Smooth muscle cell (in vitro differentiated cells): ENCODE data around the gene ACYP1. TPM values are rescaled to one million over a fixed set of nuclear protein-coding genes. Genes with fewer than 3 reads are reported as not detected.
A peak's percentile ranks its signal among the peaks of the same experiment; 100 is the strongest.

Source experiments
- DNase-seq: peaks from one replicate; lab custom pipeline; 2025; ENCODE audit not compliant: unreplicated experiment; lab: John Stamatoyannopoulos, UW
- H2AFZ ChIP-seq: fragments of 200-600 bp; sonication (generic); 2 replicates; pipeline ENCODE4 v1.6.0; 2016; ENCODE audit warnings: antibody characterized with exemption, low read depth, mild to moderate bottlenecking
- H3F3A ChIP-seq: fragments of 200-600 bp; sonication (generic); 2 replicates; pipeline ENCODE4 v1.6.0; 2017; ENCODE audit warnings: antibody characterized with exemption, low read depth
- H3K27ac ChIP-seq: fragments of 200-600 bp; sonication (generic); 2 replicates; pipeline ENCODE4 v1.5.1; 2016; ENCODE audit warnings: low read depth, mild to moderate bottlenecking
- H3K27me3 ChIP-seq: fragments of 200-600 bp; sonication (generic); 2 replicates; pipeline ENCODE4 v1.6.1; 2016; ENCODE audit warnings: low read depth, mild to moderate bottlenecking
- H3K36me3 ChIP-seq: fragments of 200-600 bp; sonication (generic); 2 replicates; pipeline ENCODE4 v1.5.1; 2016; ENCODE audit warnings: low read depth
- H3K4me1 ChIP-seq: fragments of 200-600 bp; sonication (generic); 2 replicates; pipeline ENCODE4 v1.5.1; 2016; ENCODE audit warnings: low read depth
- H3K4me2 ChIP-seq: fragments of 200-600 bp; sonication (generic); 2 replicates; pipeline ENCODE4 v1.6.0; 2016; ENCODE audit warnings: mild to moderate bottlenecking
- H3K4me3 ChIP-seq: fragments of 200-600 bp; sonication (generic); 2 replicates; pipeline ENCODE4 v1.5.1; 2016; ENCODE audit warnings: mild to moderate bottlenecking
- H3K79me2 ChIP-seq: fragments of 200-600 bp; sonication (generic); 2 replicates; pipeline ENCODE4 v1.6.0; 2016; ENCODE audit warnings: low read depth, mild to moderate bottlenecking
- H3K9ac ChIP-seq: fragments of 200-600 bp; sonication (generic); 2 replicates; pipeline ENCODE4 v1.6.0; 2016; ENCODE audit warnings: low read depth
- H3K9me3 ChIP-seq: fragments of 200-600 bp; sonication (generic); replicated peaks from 2 replicates; pipeline ENCODE4 v1.5.1; 2016; ENCODE audit warnings: low read depth
- H4K20me1 ChIP-seq: fragments of 200-600 bp; sonication (generic); 2 replicates; pipeline ENCODE4 v1.6.0; 2016; ENCODE audit warnings: low read depth
- WGBS: methylation state at CpG from one replicate; pipeline ENCODE4 v1.1.7; 2016; ENCODE audit warnings: low lambda C conversion rate; 5-methylcytosine and 5-hydroxymethylcytosine counted together
- polyA plus RNA-seq: library from polyadenylated mRNA; unstranded; fragments of >200 nt; fragmentation: Nextera tagmentation; extraction: Ambion mirVana; gene quantifications from 2 replicates; pipeline ENCODE4 v1.2.1, GENCODE V29; 2016
- total RNA-seq: library from RNA; depleted of rRNA; stranded (reverse); fragments of >200 nt; gene quantifications from 2 replicates; pipeline ENCODE4 v1.2.3, GENCODE V29; 2014
- TF ChIP-seq, protein P1 (sequence below): fragments of 200-600 bp; sonication (generic); IDR thresholded peaks from 2 replicates; pipeline ENCODE4 v1.5.1; 2017; ENCODE audit warnings: borderline replicate concordance, mild to moderate bottlenecking, antibody characterized with exemption; ENCODE audit not compliant: insufficient read depth, poor library complexity, severe bottlenecking

Gene ACYP1
- total and polyA plus RNA-seq, 2 experiments from 2014 or later: 12.2 to 14.9 TPM

DNA sequence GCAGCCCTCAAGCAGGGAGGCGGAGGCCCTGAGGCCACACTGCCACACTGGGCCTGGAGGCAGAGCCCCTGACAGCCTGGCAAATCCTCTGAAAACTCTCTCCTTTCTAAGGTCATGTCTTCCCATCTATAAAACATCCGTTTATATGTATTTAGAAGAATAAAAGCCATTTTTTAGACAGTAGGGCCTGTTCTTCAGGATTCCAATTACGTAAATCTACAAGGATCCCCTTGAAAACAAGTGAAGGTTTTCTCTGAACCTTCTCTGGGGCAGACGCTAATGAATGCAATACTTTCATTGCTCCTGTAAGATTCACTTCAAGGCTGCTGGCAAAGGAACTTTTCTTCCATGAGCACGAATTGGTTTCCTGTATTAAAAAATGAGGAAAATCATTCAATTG, 48.3 kb downstream of the ACYP1 start:
- WGBS: 88% methylated on average over 5 of the region's 5 CpGs
- no peaks in the 10 kb centered on the region for H3K9me3 ChIP-seq
- DNase-seq: no peak
- TF ChIP-seq, protein P1, sequence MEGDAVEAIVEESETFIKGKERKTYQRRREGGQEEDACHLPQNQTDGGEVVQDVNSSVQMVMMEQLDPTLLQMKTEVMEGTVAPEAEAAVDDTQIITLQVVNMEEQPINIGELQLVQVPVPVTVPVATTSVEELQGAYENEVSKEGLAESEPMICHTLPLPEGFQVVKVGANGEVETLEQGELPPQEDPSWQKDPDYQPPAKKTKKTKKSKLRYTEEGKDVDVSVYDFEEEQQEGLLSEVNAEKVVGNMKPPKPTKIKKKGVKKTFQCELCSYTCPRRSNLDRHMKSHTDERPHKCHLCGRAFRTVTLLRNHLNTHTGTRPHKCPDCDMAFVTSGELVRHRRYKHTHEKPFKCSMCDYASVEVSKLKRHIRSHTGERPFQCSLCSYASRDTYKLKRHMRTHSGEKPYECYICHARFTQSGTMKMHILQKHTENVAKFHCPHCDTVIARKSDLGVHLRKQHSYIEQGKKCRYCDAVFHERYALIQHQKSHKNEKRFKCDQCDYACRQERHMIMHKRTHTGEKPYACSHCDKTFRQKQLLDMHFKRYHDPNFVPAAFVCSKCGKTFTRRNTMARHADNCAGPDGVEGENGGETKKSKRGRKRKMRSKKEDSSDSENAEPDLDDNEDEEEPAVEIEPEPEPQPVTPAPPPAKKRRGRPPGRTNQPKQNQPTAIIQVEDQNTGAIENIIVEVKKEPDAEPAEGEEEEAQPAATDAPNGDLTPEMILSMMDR: no peak
- H3F3A ChIP-seq: peaks cover 19% of the 10 kb centered on the region
- H3K27ac ChIP-seq: no peak overlapping the region
- H2AFZ ChIP-seq: no peak overlapping the region
- no peaks in the 10 kb centered on the region for H4K20me1 ChIP-seq
- H3K27me3 ChIP-seq: no peaks in the 10 kb centered on the region
- no peak overlapping the region for H3K9ac ChIP-seq
- H3K79me2 ChIP-seq: no peaks in the 10 kb centered on the region
- H3K4me2 ChIP-seq: no peak overlapping the region
- H3K4me3 ChIP-seq: no peak overlapping the region
- H3K4me1 ChIP-seq: no peaks in the 10 kb centered on the region
- peaks cover 20% of the 10 kb centered on the region for H3K36me3 ChIP-seq

DNA sequence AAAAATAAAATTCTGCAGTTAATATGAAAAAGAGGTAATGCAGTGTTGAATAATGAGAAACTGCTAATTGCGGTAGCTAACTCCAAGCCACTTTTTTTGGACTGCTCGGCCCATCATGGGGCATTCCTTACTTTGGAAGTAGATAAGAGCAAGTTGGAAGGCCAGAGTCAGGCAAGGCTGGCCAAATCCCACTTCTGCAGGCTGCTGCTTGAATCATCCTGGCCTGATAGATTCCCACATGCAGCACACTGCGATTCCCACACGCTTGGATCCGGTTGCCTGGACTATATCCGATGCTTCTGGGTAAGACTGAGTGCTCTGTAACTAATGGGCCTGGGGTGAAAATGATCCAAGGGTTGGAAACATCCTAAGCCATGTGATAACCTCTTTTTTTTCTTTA, 50.5 kb downstream of the ACYP1 start:
- no peaks in the 10 kb centered on the region for H3K79me2 ChIP-seq
- no peaks in the 10 kb centered on the region for H3K4me1 ChIP-seq
- no peaks in the 10 kb centered on the region for H4K20me1 ChIP-seq
- no peak overlapping the region for H3K9ac ChIP-seq
- WGBS: 75% methylated on average over 6 of the region's 6 CpGs
- no peaks in the 10 kb centered on the region for H3K9me3 ChIP-seq
- H3K27ac ChIP-seq: no peak overlapping the region
- H3K27me3 ChIP-seq: no peaks in the 10 kb centered on the region
- H3K36me3 ChIP-seq: peaks cover 15% of the 10 kb centered on the region
- no peak for DNase-seq
- H3K4me3 ChIP-seq: no peak overlapping the region
- TF ChIP-seq, protein P1: no peak
- no peak overlapping the region for H2AFZ ChIP-seq
- H3F3A ChIP-seq: peaks cover 27% of the 10 kb centered on the region
- no peak overlapping the region for H3K4me2 ChIP-seq

DNA sequence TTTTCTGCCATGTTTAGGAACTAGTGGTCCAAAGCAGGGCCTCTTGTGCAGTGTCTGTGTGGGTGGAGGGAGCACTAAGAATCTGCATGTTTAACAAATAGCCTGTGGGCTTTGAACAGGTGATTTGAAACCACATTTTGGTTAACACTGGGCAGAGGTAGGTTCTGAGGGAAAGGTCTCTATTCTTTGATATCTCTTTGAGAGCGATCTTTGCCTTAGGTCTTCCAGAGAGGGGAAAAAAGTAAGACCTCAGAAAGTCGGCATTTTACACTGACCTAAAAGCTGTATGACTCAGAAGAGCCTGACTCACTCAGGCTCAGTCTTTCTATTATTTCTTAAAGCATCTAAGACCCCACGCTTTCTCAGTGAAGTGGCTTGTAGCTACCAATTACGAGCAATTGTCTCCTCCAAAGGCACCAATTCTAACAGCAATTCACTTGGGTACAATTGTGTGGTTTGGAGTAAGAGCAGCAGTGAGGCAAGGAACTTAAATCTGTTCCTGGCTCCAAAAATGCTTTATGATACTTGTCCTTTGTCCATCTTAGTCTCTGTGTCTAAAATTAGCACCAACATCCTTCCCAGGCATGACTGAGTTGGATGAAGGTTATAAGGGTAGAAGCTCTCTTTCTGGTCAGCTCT, 52.3 kb downstream of the ACYP1 start:
- Histone ChIP-seq H3K4me2 (peak overlapping the region; percentile 49), H4K20me1 (no peaks in the 10 kb centered on the region), H3K79me2 (no peaks in the 10 kb centered on the region), H3K4me1 (no peaks in the 10 kb centered on the region), H3K27me3 (no peaks in the 10 kb centered on the region), H3F3A (peaks cover 27% of the 10 kb centered on the region), H2AFZ (no peak overlapping the region), H3K27ac (peak overlapping the region; percentile 60), H3K9me3 (no peaks in the 10 kb centered on the region), H3K9ac (no peak overlapping the region), H3K36me3 (peaks cover 10% of the 10 kb centered on the region), H3K4me3 (no peak overlapping the region)
- TF ChIP-seq, protein P1: no peak
- WGBS: 10% methylated on average over 4 of the region's 4 CpGs
- DNase-seq: no peak
